H9 (cell line): ENCODE measurements around the gene DOCK10. TPM values are rescaled to one million over a fixed set of nuclear protein-coding genes. Genes with fewer than 3 reads are reported as not detected.

Source experiments
- DNase-seq: peaks from one replicate; pipeline ENCODE4 v3.0.0-alpha.2; 2017
- H2AFZ ChIP-seq: one replicate; pipeline ENCODE4 v1.6.1; 2013; ENCODE audit warnings: mild to moderate bottlenecking, low read length, control low read depth, moderate library complexity
- H2AK5ac ChIP-seq: 2 replicates; pipeline ENCODE4 v1.6.1; 2013; ENCODE audit warnings: low read length, control low read depth, mixed read lengths; ENCODE audit not compliant: insufficient read length
- H2BK120ac ChIP-seq: one replicate; pipeline ENCODE4 v1.6.1; 2013; ENCODE audit warnings: low read depth, mild to moderate bottlenecking, low read length, control low read depth, inconsistent platforms; ENCODE audit not compliant: poor library complexity, severe bottlenecking
- H2BK12ac ChIP-seq: 2 replicates; pipeline ENCODE4 v1.6.1; 2013; ENCODE audit warnings: low read length, control low read depth, mixed read lengths, low read depth; ENCODE audit not compliant: insufficient read length
- H2BK15ac ChIP-seq: 2 replicates; pipeline ENCODE4 v1.6.1; 2013; ENCODE audit warnings: low read depth, low read length, control low read depth
- H2BK20ac ChIP-seq: one replicate; pipeline ENCODE4 v1.6.1; 2013; ENCODE audit warnings: low read depth, mild to moderate bottlenecking, low read length, control low read depth, inconsistent platforms; ENCODE audit not compliant: poor library complexity, severe bottlenecking
- H2BK5ac ChIP-seq: 2 replicates; pipeline ENCODE4 v1.6.1; 2013; ENCODE audit warnings: low read length, control low read depth, mixed read lengths; ENCODE audit not compliant: insufficient read length
- H3K14ac ChIP-seq: 2 replicates; pipeline ENCODE4 v1.6.1; 2013; ENCODE audit warnings: low read length, control low read depth; ENCODE audit not compliant: insufficient read depth
- H3K18ac ChIP-seq: 2 replicates; pipeline ENCODE4 v1.6.1; 2013; ENCODE audit warnings: low read depth, mild to moderate bottlenecking, mixed read lengths, low read length, control low read depth; ENCODE audit not compliant: insufficient read length
- H3K23ac ChIP-seq: 2 replicates; pipeline ENCODE4 v1.6.1; 2013; ENCODE audit warnings: low read length, control low read depth, mixed read lengths, low read depth; ENCODE audit not compliant: insufficient read length
- H3K23me2 ChIP-seq: 2 replicates; pipeline ENCODE4 v1.6.1; 2013; ENCODE audit warnings: low read depth, mild to moderate bottlenecking, mixed read lengths, low read length, control low read depth; ENCODE audit not compliant: insufficient read length, poor library complexity, severe bottlenecking
- H3K27ac ChIP-seq: 2 replicates; pipeline ENCODE4 v1.5.1; 2013; ENCODE audit warnings: low read length, control low read depth, mixed read lengths, low read depth; ENCODE audit not compliant: insufficient read length
- H3K27me3 ChIP-seq: 2 replicates; pipeline ENCODE4 v1.6.1; 2013; ENCODE audit warnings: low read length, control low read depth, inconsistent platforms; ENCODE audit not compliant: insufficient read depth
- H3K4ac ChIP-seq: 2 replicates; pipeline ENCODE4 v1.6.1; 2013; ENCODE audit warnings: low read depth, mild to moderate bottlenecking, control low read depth, inconsistent platforms, low read length, moderate library complexity
- H3K4me1 ChIP-seq: 2 replicates; pipeline ENCODE4 v1.6.1; 2013; ENCODE audit warnings: low read length, control low read depth, inconsistent platforms; ENCODE audit not compliant: insufficient read depth
- H3K4me2 ChIP-seq: 2 replicates; pipeline ENCODE4 v1.6.1; 2013; ENCODE audit warnings: low read length, control low read depth, mixed read lengths; ENCODE audit not compliant: insufficient read length, insufficient read depth
- H3K56ac ChIP-seq: 2 replicates; pipeline ENCODE4 v1.6.1; 2013; ENCODE audit warnings: low read depth, mild to moderate bottlenecking, mixed read lengths, low read length, control low read depth; ENCODE audit not compliant: insufficient read length
- H3K79me1 ChIP-seq: 2 replicates; pipeline ENCODE4 v1.6.1; 2013; ENCODE audit warnings: low read depth, mild to moderate bottlenecking, moderate library complexity, low read length, control low read depth, inconsistent platforms; ENCODE audit not compliant: insufficient read depth, poor library complexity, severe bottlenecking
- H3K79me2 ChIP-seq: 2 replicates; pipeline ENCODE4 v1.6.1; 2013; ENCODE audit warnings: low read length, control low read depth, inconsistent platforms; ENCODE audit not compliant: insufficient read depth
- H3K9ac ChIP-seq: 2 replicates; pipeline ENCODE4 v1.6.1; 2013; ENCODE audit warnings: low read length, control low read depth, mixed read lengths; ENCODE audit not compliant: insufficient read length; ENCODE audit errors: extremely low read depth
- H3K9me3 ChIP-seq: one replicate; pipeline ENCODE4 v1.6.1; 2013; ENCODE audit warnings: low read depth, low read length, inconsistent platforms; ENCODE audit not compliant: control insufficient read depth
- H3T11ph ChIP-seq: one replicate; pipeline ENCODE4 v1.6.1; 2013; ENCODE audit warnings: mild to moderate bottlenecking, low read length, control low read depth, inconsistent platforms
- H4K20me1 ChIP-seq: one replicate; pipeline ENCODE4 v1.6.1; 2013; ENCODE audit not compliant: control insufficient read depth, insufficient read length, insufficient read depth
- H4K5ac ChIP-seq: 2 replicates; pipeline ENCODE4 v1.6.1; 2013; ENCODE audit warnings: low read depth, mild to moderate bottlenecking, mixed read lengths, low read length, control low read depth; ENCODE audit not compliant: insufficient read length
- H4K8ac ChIP-seq: replicated peaks from 2 replicates; pipeline ENCODE4 v1.6.1; 2013; ENCODE audit warnings: low read length, control low read depth, mixed read lengths, low read depth; ENCODE audit not compliant: insufficient read length
- H4K91ac ChIP-seq: 2 replicates; pipeline ENCODE4 v1.6.1; 2013; ENCODE audit warnings: low read depth, mild to moderate bottlenecking, moderate library complexity, mixed read lengths, low read length, control low read depth; ENCODE audit not compliant: insufficient read length
- H3K27ac Mint-ChIP-seq, 3 experiments: 2 replicates in 2 of 3; 3 replicates in 1 of 3; pipeline ENCODE4 v1.8.0; 2020 to 2021; ENCODE audit warnings: mixed read lengths in 3 of 3, mild to moderate bottlenecking in 1 of 3, moderate library complexity in 1 of 3
- H3K27me3 Mint-ChIP-seq: 2 replicates; pipeline ENCODE4 v1.8.0; 2021; ENCODE audit warnings: low read depth, mild to moderate bottlenecking, moderate library complexity, mixed read lengths
- H3K36me3 Mint-ChIP-seq, 3 experiments: 2 replicates in 2 of 3; 3 replicates in 1 of 3; pipeline ENCODE4 v1.8.0; 2020 to 2021; ENCODE audit warnings: low read depth in 3 of 3, mixed read lengths in 3 of 3; ENCODE audit not compliant: insufficient read depth in 1 of 3
- H3K4me1 Mint-ChIP-seq, 2 experiments: 2 replicates each; pipeline ENCODE4 v1.8.0; 2020; ENCODE audit warnings: mixed read lengths in 2 of 2
- H3K4me3 Mint-ChIP-seq, 2 experiments: 2 replicates in 1 of 2; 3 replicates in 1 of 2; pipeline ENCODE4 v1.8.0; 2020 to 2021; ENCODE audit warnings: mild to moderate bottlenecking in 2 of 2, mixed read lengths in 2 of 2, moderate library complexity in 1 of 2
- H3K9me3 Mint-ChIP-seq, 2 experiments: 2 replicates in 1 of 2; 3 replicates in 1 of 2; pipeline ENCODE4 v1.8.0; 2020; ENCODE audit warnings: mild to moderate bottlenecking in 2 of 2, mixed read lengths in 2 of 2, moderate library complexity in 1 of 2
- WGBS: extraction: QIAGEN DNeasy Blood & Tissue Kit; methylation state at CpG from one replicate; pipeline ENCODE4 v1.1.7; 2013; ENCODE audit warnings: missing lambda C conversion rate, low lambda C conversion rate, mixed read lengths; ENCODE audit not compliant: insufficient read length; ENCODE audit errors: extremely low coverage; 5-methylcytosine and 5-hydroxymethylcytosine counted together
- total RNA-seq: library from RNA; stranded (reverse); gene quantifications from 2 replicates; pipeline ENCODE4 v1.2.1, GENCODE V29; 2021
- TF ChIP-seq, protein P1 (sequence below): fragments of 200-600 bp; sonication (generic); conservative IDR thresholded peaks from 3 replicates; pipeline ENCODE4 v1.8.0; 2021; ENCODE audit warnings: antibody characterized with exemption, mild to moderate bottlenecking

Gene DOCK10
- total RNA-seq, 1 experiment from 2014 or later: 0.79 TPM

DNA sequence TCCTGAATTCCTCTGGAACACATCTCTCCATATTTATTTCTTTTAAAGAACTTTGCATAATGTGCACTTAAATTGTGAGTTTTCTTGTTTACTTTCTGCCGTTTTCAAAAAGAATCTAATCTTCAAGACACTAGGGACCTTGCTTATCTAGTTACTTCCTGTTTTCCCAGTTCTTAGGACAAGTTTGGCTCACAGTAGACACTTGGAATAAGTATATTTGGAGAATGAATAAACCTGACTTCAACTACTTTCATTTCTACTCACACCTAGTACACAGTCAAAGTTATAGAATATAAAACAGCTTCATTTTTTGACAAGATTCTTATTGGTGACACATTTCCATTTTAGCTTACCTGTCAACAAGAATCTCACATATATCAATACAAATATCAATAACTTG, 170.5 kb downstream of the DOCK10 start:
- Mint-ChIP-seq H3K4me3 (no peak overlapping the region), H3K4me1 (no peaks in the 10 kb centered on the region), H3K27me3 (no peaks in the 10 kb centered on the region; the same call in 1 of the 2 replicates), H3K9me3 (no peaks in the 10 kb centered on the region), H3K36me3 (no peaks in the 10 kb centered on the region), H3K27ac (no peak overlapping the region)
- no peaks in the 10 kb centered on the region for H3K79me2 ChIP-seq
- no peaks in the 10 kb centered on the region for H3K23me2 ChIP-seq
- no peak overlapping the region for H4K8ac ChIP-seq
- H2BK5ac ChIP-seq: no peak overlapping the region
- H2BK15ac ChIP-seq: no peak overlapping the region
- H3K9ac ChIP-seq: no peak overlapping the region
- H3K14ac ChIP-seq: no peak overlapping the region
- no peaks in the 10 kb centered on the region for H3K27me3 ChIP-seq
- no peak overlapping the region for H2BK20ac ChIP-seq
- no peak overlapping the region for H2BK12ac ChIP-seq
- no peak overlapping the region for H2BK120ac ChIP-seq
- H3K4me1 ChIP-seq: no peaks in the 10 kb centered on the region
- H3K23ac ChIP-seq: no peak overlapping the region
- H3K18ac ChIP-seq: no peak overlapping the region
- no peak overlapping the region for H3K4me2 ChIP-seq
- no peak overlapping the region for H4K91ac ChIP-seq
- H3T11ph ChIP-seq: no peak overlapping the region
- H3K9me3 ChIP-seq: no peaks in the 10 kb centered on the region
- no peak overlapping the region for H3K27ac ChIP-seq
- H3K56ac ChIP-seq: no peak overlapping the region
- H2AK5ac ChIP-seq: no peak overlapping the region
- H3K4ac ChIP-seq: no peak overlapping the region
- WGBS: no CpG with 5 or more reads among the region's 1 CpG
- no peaks in the 10 kb centered on the region for H3K79me1 ChIP-seq
- no peak for DNase-seq
- no peaks in the 10 kb centered on the region for H4K20me1 ChIP-seq
- H4K5ac ChIP-seq: no peak overlapping the region
- TF ChIP-seq, protein P1, sequence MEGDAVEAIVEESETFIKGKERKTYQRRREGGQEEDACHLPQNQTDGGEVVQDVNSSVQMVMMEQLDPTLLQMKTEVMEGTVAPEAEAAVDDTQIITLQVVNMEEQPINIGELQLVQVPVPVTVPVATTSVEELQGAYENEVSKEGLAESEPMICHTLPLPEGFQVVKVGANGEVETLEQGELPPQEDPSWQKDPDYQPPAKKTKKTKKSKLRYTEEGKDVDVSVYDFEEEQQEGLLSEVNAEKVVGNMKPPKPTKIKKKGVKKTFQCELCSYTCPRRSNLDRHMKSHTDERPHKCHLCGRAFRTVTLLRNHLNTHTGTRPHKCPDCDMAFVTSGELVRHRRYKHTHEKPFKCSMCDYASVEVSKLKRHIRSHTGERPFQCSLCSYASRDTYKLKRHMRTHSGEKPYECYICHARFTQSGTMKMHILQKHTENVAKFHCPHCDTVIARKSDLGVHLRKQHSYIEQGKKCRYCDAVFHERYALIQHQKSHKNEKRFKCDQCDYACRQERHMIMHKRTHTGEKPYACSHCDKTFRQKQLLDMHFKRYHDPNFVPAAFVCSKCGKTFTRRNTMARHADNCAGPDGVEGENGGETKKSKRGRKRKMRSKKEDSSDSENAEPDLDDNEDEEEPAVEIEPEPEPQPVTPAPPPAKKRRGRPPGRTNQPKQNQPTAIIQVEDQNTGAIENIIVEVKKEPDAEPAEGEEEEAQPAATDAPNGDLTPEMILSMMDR: no peak
- H2AFZ ChIP-seq: no peak overlapping the region
